ENCODE measurements around the gene CYREN.

Gene CYREN

DNA sequence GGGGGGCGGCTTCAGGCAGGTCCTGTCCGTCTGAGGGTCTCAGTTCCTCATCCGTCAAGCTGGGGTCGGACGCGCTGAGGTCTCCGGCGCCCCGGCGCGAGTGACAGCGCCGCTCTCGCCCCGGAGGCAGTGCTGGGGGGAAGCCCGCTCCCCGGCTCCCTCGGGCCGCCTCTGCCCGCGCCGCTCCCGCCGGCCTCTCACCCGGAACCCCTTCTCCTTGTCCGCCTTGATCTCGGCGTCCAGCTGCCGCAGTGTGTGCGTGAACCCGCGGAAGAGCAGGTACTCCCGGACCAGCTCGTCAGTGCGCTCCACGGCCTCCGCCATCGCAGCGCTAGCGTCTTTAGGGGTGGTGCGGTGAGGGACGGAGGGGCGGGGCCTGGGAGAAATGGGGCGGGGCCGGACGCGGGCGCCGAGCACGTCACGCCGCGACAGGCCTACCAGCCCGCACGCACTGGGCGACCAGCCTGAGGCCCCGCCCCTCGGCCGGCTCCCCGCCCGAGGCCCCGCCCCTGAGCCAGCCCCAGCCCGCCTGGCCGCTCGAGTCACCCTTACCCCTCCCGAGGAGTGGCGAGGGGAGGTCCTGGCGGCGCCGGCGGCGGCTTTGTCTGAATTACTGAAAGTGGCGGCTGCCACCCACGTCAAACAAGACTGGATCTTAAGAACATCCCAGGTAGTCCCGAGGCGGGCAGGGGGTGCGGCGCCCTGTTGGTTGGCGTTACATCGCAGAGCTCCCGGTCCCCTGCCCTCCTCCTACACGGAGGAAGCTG, 40.9 kb upstream of the CYREN start, which contains the start of gene WDR91:
WDR91 (minus strand) TSS at position 348 of the 767 bp plus-strand sequence; CDS start at position 324, 24 bp downstream.
- peak within 1 kb of the TSS; percentile 61 for H3K4me3 ChIP-seq (ENCODE audit: low read depth, low read length)
- TF ChIP-seq CTCF (IDR thresholded peaks at IDR 0.05; ENCODE audit: low read depth, low read length), result no peak
- peak; percentile 96 for DNase-seq
- H3K36me3 ChIP-seq, result peaks cover 6% of the 10 kb centered on the region
- H3K27ac ChIP-seq, result peak within 1 kb of the TSS; percentile 80
- no peaks in the 10 kb centered on the region for H3K9me3 ChIP-seq (ENCODE audit: severe bottlenecking)
- no peaks in the 10 kb centered on the region for H3K27me3 ChIP-seq (ENCODE audit: insufficient read depth, low read depth, severe bottlenecking)

DNA sequence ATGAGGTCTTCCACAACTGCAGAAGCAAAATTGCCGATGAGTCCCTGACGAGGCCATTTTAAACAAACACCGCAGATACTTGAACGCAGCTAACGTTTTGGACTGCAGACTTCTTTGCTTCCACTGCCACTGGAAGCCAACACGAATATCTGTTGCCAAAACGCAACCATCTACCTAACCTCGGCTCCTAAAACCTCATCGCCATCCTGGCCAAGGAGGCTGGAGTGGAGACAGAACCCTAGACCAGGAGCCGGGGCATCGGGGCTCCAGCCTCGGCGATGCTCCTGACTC, 40.3 kb upstream of the CYREN start:
- DNase-seq, result no peak
- Histone ChIP-seq H3K27ac (no peak overlapping the region; the same call in 1 of the 2 replicates), H3K4me3 (ENCODE audit: low read depth, low read length) (peak overlapping the region; percentile 61)

DNA sequence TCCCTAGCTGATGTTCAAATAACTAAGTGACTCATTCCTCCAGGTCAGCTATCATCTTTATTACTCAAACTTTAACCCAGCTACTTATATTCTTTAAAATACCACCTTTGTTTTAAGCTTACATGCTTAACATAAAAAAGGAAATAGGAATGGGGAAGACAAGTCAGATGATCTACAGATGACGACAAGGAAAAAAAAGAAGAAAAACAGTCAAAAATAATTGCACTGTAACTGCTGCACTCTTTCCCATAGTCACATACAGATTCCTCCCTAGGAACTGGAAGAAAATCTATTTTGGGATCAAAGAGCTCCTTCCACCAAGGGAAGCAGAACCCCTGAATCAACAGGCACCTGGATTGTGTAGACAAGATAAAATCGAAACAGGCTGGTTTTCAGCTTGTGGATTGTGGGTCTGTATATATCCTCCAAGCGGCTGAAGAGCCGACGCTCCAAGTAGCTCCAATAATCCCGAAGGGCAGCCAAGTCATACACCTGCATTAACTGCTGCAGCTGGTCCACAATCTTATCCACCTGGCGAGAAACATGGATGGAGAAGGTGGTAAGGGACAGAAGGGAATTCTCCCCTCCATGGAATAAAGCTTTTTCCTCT, 38.8 kb upstream of the CYREN start:
- DNase-seq, result no peak
- H3K27me3 ChIP-seq (ENCODE audit: insufficient read depth, low read depth, severe bottlenecking), result no peaks in the 10 kb centered on the region
- H3K9me3 ChIP-seq (ENCODE audit: severe bottlenecking), result no peaks in the 10 kb centered on the region
- no peak overlapping the region for H3K27ac ChIP-seq
- peaks cover 15% of the 10 kb centered on the region for H3K36me3 ChIP-seq
- TF ChIP-seq CTCF (IDR thresholded peaks at IDR 0.05; ENCODE audit: low read depth, low read length), result no peak
- H3K4me3 ChIP-seq (ENCODE audit: low read depth, low read length), result no peak overlapping the region

More for the DNA sequence above, 40.3 kb upstream of the CYREN start:
- peaks cover 6% of the 10 kb centered on the region for H3K36me3 ChIP-seq
- no peaks in the 10 kb centered on the region for H3K27me3 ChIP-seq (ENCODE audit: insufficient read depth, low read depth, severe bottlenecking)
- no peaks in the 10 kb centered on the region for H3K9me3 ChIP-seq (ENCODE audit: severe bottlenecking)
- TF ChIP-seq CTCF (IDR thresholded peaks at IDR 0.05; ENCODE audit: low read depth, low read length), result no peak

GRCh38 chr7:135208102-135208793, 37.7 kb upstream of the CYREN start:
- Histone ChIP-seq H3K9me3 (ENCODE audit: severe bottlenecking) (no peaks in the 10 kb centered on the region), H3K36me3 (peaks cover 23% of the 10 kb centered on the region), H3K27me3 (ENCODE audit: insufficient read depth, low read depth, severe bottlenecking) (no peaks in the 10 kb centered on the region), H3K27ac (no peak overlapping the region), H3K4me3 (ENCODE audit: low read depth, low read length) (no peak overlapping the region)
- no peak for TF ChIP-seq CTCF (IDR thresholded peaks at IDR 0.05; ENCODE audit: low read depth, low read length)
- no peak for DNase-seq

- no peak for DNase-seq
- Histone ChIP-seq H3K9me3 (ENCODE audit: severe bottlenecking) (no peaks in the 10 kb centered on the region), H3K36me3 (peaks cover 27% of the 10 kb centered on the region), H3K27ac (no peak overlapping the region), H3K4me3 (ENCODE audit: low read depth, low read length) (no peak overlapping the region), H3K27me3 (ENCODE audit: insufficient read depth, low read depth, severe bottlenecking) (no peaks in the 10 kb centered on the region)
- TF ChIP-seq CTCF (IDR thresholded peaks at IDR 0.05; ENCODE audit: low read depth, low read length), result no peak
These were observed 37.0 kb upstream of the CYREN start for GRCh38 chr7:135207406-135208101.

All from WERI-Rb-1 (cell line).